Measurements from ENCODE around the gene CRIP3. TPM values are rescaled to one million over a fixed set of nuclear protein-coding genes. Genes with fewer than 3 reads are reported as not detected.
A peak's percentile ranks its signal among the peaks of the same experiment; 100 is the strongest.

The CRIP3 gene
- total RNA-seq, 1 experiment from 2014 or later, result 16.9 TPM

DNA sequence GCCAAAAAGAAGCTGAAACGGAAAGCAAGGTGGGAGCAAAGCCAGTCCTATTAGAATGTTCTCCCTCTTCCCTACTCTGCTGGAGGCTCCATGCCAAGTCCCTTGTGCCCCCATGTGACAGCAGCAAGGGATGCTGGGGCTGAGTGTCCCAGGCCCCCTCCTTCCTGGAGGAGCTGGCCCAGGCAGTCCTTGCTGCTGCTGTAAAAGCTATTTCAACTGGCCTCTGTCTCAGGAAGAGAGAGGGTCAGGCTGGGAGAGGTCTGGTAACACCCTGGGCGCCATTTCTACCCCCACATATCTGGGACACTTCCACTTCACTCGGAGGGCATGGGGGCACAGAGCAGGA is 40.3 kb downstream of the CRIP3 start:
- peaks cover 12% of the 10 kb centered on the region for H3K27me3 ChIP-seq (ENCODE audit: insufficient read depth, low read length)
- no peak overlapping the region for H2BK120ac ChIP-seq (ENCODE audit: low read depth, low read length, poor library complexity, severe bottlenecking)
- Mint-ChIP-seq H3K27ac (no peak overlapping the region), H3K36me3 (ENCODE audit: insufficient read depth in 1 of 3, low read depth in 3 of 3) (no peaks in the 10 kb centered on the region; a peak in 1 of 7 replicates), H3K9me3 (no peaks in the 10 kb centered on the region; a peak in 1 of 5 replicates), H3K4me3 (peak overlapping the region in 1 of 2 experiments; percentile 11; a peak in 2 of 5 replicates), H3K4me1 (peaks cover 22 to 40% of the 10 kb centered on the region in 2 experiments), H3K27me3 (ENCODE audit: low read depth) (peaks cover 53% of the 10 kb centered on the region)
- no peak overlapping the region for H2AFZ ChIP-seq (ENCODE audit: low read length)
- H3K23me2 ChIP-seq (ENCODE audit: insufficient read length, low read depth, low read length, poor library complexity, severe bottlenecking), result no peaks in the 10 kb centered on the region
- no peak overlapping the region for H2BK5ac ChIP-seq (ENCODE audit: insufficient read length, low read length)
- H3K27ac ChIP-seq (ENCODE audit: insufficient read length, low read depth, low read length), result no peak overlapping the region
- no peak overlapping the region for H3K23ac ChIP-seq (ENCODE audit: insufficient read length, low read depth, low read length)
- TF ChIP-seq, protein P1, sequence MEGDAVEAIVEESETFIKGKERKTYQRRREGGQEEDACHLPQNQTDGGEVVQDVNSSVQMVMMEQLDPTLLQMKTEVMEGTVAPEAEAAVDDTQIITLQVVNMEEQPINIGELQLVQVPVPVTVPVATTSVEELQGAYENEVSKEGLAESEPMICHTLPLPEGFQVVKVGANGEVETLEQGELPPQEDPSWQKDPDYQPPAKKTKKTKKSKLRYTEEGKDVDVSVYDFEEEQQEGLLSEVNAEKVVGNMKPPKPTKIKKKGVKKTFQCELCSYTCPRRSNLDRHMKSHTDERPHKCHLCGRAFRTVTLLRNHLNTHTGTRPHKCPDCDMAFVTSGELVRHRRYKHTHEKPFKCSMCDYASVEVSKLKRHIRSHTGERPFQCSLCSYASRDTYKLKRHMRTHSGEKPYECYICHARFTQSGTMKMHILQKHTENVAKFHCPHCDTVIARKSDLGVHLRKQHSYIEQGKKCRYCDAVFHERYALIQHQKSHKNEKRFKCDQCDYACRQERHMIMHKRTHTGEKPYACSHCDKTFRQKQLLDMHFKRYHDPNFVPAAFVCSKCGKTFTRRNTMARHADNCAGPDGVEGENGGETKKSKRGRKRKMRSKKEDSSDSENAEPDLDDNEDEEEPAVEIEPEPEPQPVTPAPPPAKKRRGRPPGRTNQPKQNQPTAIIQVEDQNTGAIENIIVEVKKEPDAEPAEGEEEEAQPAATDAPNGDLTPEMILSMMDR (conservative IDR thresholded peaks at IDR 0.05), result no peak
- no CpG with 5 or more reads among the region's 3 CpGs for WGBS (ENCODE audit: extremely low coverage, insufficient read length, low lambda C conversion rate)
- no peaks in the 10 kb centered on the region for H3K9me3 ChIP-seq (ENCODE audit: control insufficient read depth, low read depth, low read length)
- no peak overlapping the region for H3K4ac ChIP-seq (ENCODE audit: low read depth, low read length)
- H2AK5ac ChIP-seq (ENCODE audit: insufficient read length, low read length), result no peak overlapping the region
- H3K79me1 ChIP-seq (ENCODE audit: insufficient read depth, low read depth, low read length, poor library complexity, severe bottlenecking), result no peaks in the 10 kb centered on the region
- no peak overlapping the region for H3T11ph ChIP-seq (ENCODE audit: low read length)
- no peak for DNase-seq
- H3K4me2 ChIP-seq (ENCODE audit: insufficient read depth, insufficient read length, low read length), result no peak overlapping the region
- H3K9ac ChIP-seq (ENCODE audit: extremely low read depth, insufficient read length, low read length), result no peak overlapping the region
- H2BK12ac ChIP-seq (ENCODE audit: insufficient read length, low read depth, low read length), result no peak overlapping the region
- no peak overlapping the region for H3K18ac ChIP-seq (ENCODE audit: insufficient read length, low read depth, low read length)
- H4K20me1 ChIP-seq (ENCODE audit: control insufficient read depth, insufficient read depth, insufficient read length), result no peaks in the 10 kb centered on the region
- no peak overlapping the region for H4K91ac ChIP-seq (ENCODE audit: insufficient read length, low read depth, low read length)
- no peak overlapping the region for H3K56ac ChIP-seq (ENCODE audit: insufficient read length, low read depth, low read length)
- peak overlapping the region; percentile 7; the same call in 1 of the 2 replicates for H2BK15ac ChIP-seq (ENCODE audit: low read depth, low read length)
- no peaks in the 10 kb centered on the region for H3K79me2 ChIP-seq (ENCODE audit: insufficient read depth, low read length)
- no peak overlapping the region for H4K5ac ChIP-seq (ENCODE audit: insufficient read length, low read depth, low read length)
- no peak overlapping the region for H4K8ac ChIP-seq (replicated peaks; ENCODE audit: insufficient read length, low read depth, low read length)
- H3K4me1 ChIP-seq (ENCODE audit: insufficient read depth, low read length), result peaks cover 10% of the 10 kb centered on the region; the same call in 1 of the 2 replicates
- H3K14ac ChIP-seq (ENCODE audit: insufficient read depth, low read length), result no peak overlapping the region
- H2BK20ac ChIP-seq (ENCODE audit: low read depth, low read length, poor library complexity, severe bottlenecking), result no peak overlapping the region

All from H9 (cell line).